Osteocyte (in vitro differentiated cells): ENCODE data around the gene EFNA1. TPM values are rescaled to one million over a fixed set of nuclear protein-coding genes. Genes with fewer than 3 reads are reported as not detected.

Source experiments
- DNase-seq: peaks from one replicate; pipeline ENCODE4 v3.0.0; 2021; ENCODE audit warnings: mixed read lengths; ENCODE audit not compliant: unreplicated experiment; ENCODE audit errors: extremely low spot score
- H3K27ac Mint-ChIP-seq: one replicate; pipeline ENCODE4 v1.8.0; 2021; ENCODE audit warnings: mild to moderate bottlenecking, mixed read lengths; ENCODE audit not compliant: unreplicated experiment
- H3K27me3 Mint-ChIP-seq: one replicate; pipeline ENCODE4 v1.8.0; 2021; ENCODE audit warnings: mixed read lengths; ENCODE audit not compliant: unreplicated experiment
- H3K36me3 Mint-ChIP-seq: one replicate; pipeline ENCODE4 v1.8.0; 2021; ENCODE audit warnings: mixed read lengths; ENCODE audit not compliant: unreplicated experiment
- H3K4me1 Mint-ChIP-seq: one replicate; pipeline ENCODE4 v1.8.0; 2021; ENCODE audit warnings: mixed read lengths; ENCODE audit not compliant: unreplicated experiment
- H3K4me3 Mint-ChIP-seq: one replicate; pipeline ENCODE4 v1.8.0; 2021; ENCODE audit warnings: mild to moderate bottlenecking, moderate library complexity, mixed read lengths; ENCODE audit not compliant: unreplicated experiment
- H3K9me3 Mint-ChIP-seq: one replicate; pipeline ENCODE4 v1.8.0; 2021; ENCODE audit warnings: mixed read lengths; ENCODE audit not compliant: unreplicated experiment
- total RNA-seq: library from RNA; stranded (reverse); gene quantifications from 2 replicates; pipeline ENCODE4 v1.2.1, GENCODE V29; 2021
- TF ChIP-seq, protein P1 (sequence below): fragments of 200-600 bp; sonication (generic); IDR thresholded peaks from 2 replicates; pipeline ENCODE4 v1.5.0; 2021; ENCODE audit warnings: antibody characterized with exemption, mild to moderate bottlenecking, moderate library complexity

EFNA1 gene
- total RNA-seq, 1 donor from 2014 or later = 31.3 TPM

DNA sequence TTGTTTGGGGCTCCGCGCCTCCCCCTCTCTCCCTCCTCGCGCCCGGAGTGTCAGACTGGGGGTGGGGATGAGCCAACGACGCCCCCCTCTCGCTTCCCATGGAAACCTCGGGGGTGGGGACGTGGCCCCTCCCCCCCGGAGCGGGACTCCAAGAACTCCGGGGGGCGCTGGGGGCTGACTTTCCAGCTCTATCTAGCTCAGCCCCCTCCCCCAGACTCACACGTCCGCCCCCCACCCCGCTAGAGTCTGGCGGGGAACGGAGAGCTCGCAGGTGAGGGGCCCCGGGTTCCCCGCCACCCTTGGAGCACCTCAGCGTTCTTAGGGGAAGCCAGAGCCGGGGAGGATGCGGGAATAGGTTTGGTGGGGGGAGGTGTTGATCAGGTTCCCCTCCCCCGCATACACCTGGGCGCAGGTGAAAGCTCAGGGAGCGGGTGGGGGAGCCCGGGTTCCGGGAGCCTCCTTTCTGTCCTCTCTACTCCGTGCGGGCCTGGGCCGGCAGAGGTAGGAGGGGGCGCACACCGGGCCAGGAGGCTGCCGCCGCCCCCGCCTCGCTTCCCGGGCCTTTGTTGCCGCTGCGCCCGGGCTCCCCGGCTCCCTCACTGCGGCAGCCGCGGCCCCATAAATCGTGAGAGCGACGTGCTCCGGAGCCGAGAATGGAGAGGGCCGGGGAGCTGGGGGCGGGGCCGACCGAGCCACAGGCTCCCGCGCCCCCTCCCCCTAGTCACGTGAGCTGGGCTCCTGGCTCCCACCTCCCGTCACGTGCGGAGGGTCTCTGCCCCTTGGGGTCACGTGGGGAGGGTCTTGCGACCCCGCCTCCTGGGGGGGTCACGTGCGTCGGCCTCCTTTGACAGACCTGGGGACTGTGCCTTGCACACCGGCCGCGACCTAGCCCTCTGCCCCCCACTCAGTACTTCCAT is 47.1 kb upstream of the EFNA1 start:
- TF ChIP-seq, protein P1, sequence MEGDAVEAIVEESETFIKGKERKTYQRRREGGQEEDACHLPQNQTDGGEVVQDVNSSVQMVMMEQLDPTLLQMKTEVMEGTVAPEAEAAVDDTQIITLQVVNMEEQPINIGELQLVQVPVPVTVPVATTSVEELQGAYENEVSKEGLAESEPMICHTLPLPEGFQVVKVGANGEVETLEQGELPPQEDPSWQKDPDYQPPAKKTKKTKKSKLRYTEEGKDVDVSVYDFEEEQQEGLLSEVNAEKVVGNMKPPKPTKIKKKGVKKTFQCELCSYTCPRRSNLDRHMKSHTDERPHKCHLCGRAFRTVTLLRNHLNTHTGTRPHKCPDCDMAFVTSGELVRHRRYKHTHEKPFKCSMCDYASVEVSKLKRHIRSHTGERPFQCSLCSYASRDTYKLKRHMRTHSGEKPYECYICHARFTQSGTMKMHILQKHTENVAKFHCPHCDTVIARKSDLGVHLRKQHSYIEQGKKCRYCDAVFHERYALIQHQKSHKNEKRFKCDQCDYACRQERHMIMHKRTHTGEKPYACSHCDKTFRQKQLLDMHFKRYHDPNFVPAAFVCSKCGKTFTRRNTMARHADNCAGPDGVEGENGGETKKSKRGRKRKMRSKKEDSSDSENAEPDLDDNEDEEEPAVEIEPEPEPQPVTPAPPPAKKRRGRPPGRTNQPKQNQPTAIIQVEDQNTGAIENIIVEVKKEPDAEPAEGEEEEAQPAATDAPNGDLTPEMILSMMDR = no peak
- no peak for DNase-seq
- Mint-ChIP-seq H3K27me3 (peaks cover 33% of the 10 kb centered on the region), H3K27ac (no peak overlapping the region), H3K9me3 (no peaks in the 10 kb centered on the region), H3K36me3 (peaks cover 2% of the 10 kb centered on the region), H3K4me1 (peaks cover 41% of the 10 kb centered on the region), H3K4me3 (peak overlapping the region; percentile 29)

DNA sequence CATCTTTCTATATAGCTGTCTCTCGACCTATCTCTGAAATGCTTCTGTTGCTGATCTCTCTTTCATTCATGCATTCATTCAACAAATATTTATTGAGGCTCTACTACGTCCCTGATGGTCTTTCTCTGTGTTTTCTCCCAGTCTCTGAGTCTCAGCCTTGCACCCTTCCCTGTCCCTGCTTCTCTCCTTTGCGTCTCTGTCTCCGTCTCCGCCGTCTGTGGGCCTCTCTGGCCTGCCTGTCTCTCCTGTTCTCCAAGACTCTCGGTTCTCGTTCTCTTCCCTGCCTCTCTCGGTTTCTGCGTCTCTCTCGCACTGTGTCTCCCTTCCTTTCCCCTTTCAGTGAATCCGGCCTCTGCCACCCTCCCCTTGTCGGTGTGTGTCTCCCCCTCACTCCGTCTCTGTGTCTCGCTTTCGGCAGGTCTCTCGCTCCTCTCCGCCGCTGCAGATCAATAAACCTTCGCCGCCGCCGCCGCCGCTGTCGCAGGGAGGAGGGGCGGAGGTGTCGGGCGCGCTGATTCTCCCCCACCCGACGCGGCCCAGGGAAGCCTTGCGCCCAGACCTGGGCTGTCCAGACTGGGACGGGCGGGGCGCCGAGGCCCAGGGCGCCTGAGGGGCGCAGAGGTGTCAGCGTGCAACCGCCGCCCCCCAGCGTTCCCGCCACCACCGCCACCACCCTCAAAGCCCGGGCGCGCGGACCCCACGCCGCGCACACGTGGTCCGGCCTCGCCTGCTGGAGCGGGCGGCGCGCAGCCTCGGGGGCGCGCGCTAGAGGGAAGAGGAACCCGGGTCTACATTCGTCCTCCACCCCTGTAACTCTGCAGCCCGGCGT is 46.0 kb upstream of the EFNA1 start:
- peak overlapping the region; percentile 54 for H3K4me3 Mint-ChIP-seq

DNA sequence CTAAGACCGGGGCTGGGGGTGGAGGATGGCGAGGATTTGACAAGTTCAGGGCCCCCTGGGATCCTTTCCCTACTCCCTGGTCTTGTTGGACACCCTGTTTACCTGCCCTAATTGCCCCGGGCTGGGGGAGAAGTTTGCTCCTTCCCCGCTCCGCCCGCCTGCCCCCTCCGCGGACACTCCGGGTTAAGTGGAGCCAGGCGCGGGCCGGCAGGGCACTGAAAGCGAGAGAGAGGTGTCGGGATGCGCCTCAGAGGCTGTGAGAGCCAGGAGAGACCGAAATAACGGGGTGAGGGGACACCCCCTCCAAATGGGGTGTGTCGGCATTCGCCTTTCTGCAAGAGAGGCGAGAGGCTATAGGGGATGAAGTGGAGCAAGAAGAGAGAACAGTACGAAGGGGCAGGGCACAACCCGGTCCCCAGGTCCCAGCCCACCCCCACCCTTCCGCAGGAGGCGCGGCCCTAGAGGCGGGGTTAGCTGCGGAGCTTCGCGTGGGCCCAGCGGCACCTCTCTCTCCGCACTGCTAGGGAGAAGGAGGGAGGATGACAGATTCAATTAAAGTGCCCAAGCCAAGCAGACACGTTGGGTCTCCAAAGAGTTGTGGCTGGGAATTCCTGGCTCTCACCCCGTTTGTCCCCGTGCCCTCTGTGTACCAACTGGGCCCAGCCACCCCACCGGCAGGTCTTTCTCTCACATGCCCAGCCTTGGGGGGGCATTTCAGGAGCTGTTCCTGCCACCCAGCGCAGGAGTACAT is 45.2 kb upstream of the EFNA1 start:
- Mint-ChIP-seq H3K36me3 (peaks cover 2% of the 10 kb centered on the region), H3K4me3 (no peak overlapping the region), H3K27me3 (peaks cover 33% of the 10 kb centered on the region), H3K4me1 (peaks cover 45% of the 10 kb centered on the region), H3K27ac (no peak overlapping the region), H3K9me3 (no peaks in the 10 kb centered on the region)
- no peak for DNase-seq
- TF ChIP-seq, protein P1 = no peak

More for the DNA sequence above, 46.0 kb upstream of the EFNA1 start:
- TF ChIP-seq, protein P1 = no peak
- H3K36me3 Mint-ChIP-seq = peaks cover 2% of the 10 kb centered on the region
- peaks cover 45% of the 10 kb centered on the region for H3K4me1 Mint-ChIP-seq
- H3K27me3 Mint-ChIP-seq = peaks cover 33% of the 10 kb centered on the region
- no peaks in the 10 kb centered on the region for H3K9me3 Mint-ChIP-seq
- DNase-seq = no peak
- peak overlapping the region; percentile 48 for H3K27ac Mint-ChIP-seq

DNA sequence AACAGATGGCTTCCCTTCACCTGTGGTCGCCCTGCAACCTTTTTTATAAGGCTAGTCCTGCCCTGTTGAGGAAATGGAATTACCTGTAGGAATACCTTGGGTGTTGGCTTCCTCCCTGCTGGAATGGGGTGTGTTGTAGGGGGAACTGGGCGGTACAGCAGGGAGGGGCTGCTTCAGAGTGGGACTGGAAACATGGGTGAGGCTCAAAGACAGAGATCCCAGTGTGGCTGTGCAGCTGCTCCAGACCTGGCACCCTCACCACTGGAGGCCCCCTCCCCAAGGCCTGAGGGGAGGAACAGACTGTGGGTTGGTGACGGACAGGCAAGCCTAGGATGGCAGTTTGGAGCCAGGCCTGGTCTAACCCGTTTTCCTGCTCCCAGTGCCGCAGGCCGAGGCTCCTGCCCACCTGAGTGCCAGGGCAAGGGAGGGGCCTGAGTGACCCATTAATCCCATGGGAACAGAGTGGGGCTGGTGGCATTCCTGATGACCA is 44.6 kb upstream of the EFNA1 start:
- Mint-ChIP-seq H3K27ac (no peak overlapping the region), H3K27me3 (peaks cover 33% of the 10 kb centered on the region), H3K36me3 (peaks cover 2% of the 10 kb centered on the region), H3K9me3 (no peaks in the 10 kb centered on the region), H3K4me3 (no peak overlapping the region), H3K4me1 (peaks cover 45% of the 10 kb centered on the region)
- TF ChIP-seq, protein P1 = no peak
- DNase-seq = no peak
